ENCODE results near the gene SBNO1.
"Not testable (repeated sequence)": the region's sequence is repeated elsewhere in the genome, so short reads cannot be mapped to it uniquely, and the experiment has no call there.

SBNO1 gene

DNA sequence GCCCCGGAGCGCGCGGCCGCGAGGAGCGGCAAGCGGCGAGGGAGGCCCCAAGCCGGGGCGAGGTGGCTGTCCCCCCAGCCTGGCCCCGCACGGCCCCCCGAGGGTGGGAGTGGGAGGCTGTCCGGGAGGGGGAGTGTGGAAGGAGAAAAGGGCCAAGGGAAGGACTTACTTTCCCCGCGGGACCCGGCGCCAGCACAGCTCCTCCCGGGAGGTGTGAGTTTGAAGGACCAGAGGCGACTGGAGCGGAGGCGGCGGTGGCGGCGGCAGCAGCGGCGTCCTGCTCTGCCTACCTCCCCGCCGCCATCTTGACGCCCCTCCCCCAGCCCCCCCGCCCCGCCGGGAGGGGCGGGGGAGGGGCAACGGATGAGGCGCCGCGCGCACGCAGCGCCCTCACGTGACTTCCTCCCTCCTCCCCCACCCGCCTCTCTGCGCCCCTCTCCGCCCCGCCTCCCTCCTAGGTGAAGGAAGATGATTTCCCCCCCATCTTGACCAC lies at the start of gene SBNO1:
SBNO1 (minus strand) TSS at position 316 of the 493 bp plus-strand sequence. CDS start 14,406 bp downstream, outside the sequence.
- DNase-seq (ENCODE audit: low read depth in 2 of 2), result peak; percentile 74 to 80

DNA sequence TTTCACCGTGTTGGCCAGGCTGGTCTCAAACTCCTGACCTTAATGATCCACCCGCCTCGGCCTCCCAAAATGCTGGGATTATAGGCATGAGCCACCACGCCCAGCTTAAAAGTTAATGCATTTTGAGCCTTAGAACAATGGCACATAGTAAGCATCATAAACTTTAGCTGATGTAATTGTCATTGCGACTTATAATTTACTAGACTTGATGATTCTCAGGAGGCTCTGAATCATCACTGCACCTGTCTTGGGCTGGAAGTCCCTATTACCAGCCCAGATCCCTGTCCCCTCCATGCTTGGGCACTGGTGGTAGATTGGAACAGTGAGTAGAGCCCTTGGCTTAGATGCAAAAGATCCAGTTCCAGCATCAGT lies 45.4 kb upstream of the SBNO1 start:
- no peak for DNase-seq (ENCODE audit: low read depth in 2 of 2)

DNA sequence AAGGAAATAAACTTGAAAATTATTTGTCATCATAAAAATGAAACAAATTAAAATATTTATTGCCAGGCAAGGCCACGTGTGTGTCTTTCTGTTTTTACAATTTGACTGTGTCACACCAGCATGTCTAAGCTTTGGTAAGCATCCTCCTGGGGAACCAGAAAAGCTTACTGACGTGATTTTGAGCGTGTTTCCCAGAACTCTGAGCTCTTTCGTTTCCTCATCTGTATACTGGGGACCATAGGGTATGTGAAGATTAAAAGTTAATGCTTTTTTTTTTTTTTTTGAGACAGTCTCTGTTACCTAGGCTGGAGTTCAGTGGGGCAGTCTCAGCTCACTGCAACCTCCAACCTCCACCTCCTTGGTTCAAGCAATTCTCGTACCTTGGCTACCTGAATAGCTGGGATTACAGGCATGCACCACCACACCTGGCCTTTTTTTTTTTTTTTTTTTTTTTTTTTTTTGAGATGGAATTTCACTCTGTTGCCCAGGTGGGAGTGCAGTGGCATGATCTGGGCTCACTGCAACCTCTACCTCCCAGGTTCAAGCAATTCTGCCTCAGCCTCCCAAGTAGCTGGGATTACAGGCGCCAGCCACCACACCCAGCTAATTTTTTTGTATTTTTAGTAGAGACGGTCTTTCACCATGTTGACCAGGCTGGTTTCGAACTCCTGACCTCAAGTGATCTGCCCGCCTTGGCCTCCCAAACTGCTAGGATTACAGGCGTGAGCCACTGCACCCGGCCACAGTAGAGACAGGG lies 44.8 kb upstream of the SBNO1 start:
- DNase-seq (ENCODE audit: low read depth in 2 of 2), result not testable (repeated sequence)

DNA sequence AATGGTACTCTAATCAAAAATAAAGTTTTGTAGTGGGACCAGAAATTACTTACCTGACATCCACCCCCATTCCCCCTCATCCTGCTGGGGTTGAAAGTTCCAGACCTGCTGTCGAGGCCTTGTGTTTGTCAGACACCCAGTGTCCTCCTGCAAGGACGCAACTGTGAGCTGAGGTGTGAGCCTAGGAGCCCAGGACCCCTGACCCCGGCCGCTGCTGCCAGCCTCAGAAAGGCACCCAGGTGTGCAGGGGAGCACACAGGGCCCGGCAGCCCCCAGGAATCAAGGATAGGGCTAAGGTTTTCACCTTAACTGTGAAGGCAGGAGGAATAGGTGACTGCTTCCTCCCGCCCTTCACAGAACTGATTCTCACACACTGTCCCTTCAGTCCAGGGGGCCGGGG lies 44.0 kb upstream of the SBNO1 start:
- DNase-seq (ENCODE audit: low read depth in 2 of 2), result not testable (repeated sequence)

DNA sequence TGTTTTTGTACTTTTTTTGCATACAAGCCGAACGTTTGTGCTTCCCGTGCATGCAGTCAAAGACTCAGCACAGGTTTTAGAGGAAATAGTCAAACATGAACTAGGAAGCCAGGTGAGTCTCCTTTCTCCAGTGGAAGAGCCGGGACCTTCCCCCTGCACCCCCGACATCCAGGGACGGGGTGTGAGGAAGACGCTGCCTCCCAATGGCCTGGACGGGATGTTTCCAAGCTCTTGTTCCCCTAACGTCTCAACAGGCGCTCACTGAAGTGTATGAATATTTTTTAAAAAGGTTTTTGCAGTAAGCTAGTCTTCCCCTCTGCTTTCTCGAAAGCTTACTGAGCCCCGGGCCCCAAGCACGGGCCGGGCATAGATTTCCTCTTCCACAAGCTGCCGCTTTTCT lies 43.3 kb upstream of the SBNO1 start:
- not testable (repeated sequence) for DNase-seq (ENCODE audit: low read depth in 2 of 2)

DNA sequence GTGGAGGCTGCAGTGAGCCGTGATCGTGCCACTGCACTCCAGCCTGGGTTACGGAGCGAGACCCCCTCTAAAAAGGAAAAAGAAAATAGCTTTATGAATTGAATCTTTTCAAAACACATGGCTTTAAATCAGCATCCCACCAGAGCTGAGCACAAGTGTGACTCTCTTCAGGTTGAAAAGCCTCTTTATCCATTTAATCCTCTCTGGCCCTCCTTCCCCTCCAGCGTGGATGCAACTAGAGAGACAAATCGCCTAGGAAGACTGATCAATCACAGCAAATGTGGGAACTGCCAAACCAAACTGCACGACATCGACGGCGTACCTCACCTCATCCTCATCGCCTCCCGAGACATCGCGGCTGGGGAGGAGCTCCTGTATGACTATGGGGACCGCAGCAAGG lies 42.6 kb upstream of the SBNO1 start:
- not testable (repeated sequence) for DNase-seq (ENCODE audit: low read depth in 2 of 2)

DNA sequence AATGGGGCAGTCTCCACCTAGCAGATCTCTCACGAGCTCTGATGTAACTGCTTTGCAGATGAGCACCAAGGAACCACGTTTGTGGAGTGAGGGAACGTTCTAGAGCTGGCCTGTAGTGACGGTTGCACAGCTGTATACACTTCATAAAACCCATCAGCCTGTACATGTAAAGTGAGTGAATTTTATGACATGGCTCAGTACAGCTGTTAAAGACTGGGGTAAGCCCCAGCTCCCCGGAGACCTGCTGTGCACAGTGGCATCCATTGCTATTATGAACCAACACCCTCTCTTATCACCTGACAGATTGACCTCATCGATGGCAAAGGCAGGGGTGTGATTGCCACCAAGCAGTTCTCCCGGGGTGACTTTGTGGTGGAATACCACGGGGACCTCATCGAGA lies 39.9 kb upstream of the SBNO1 start:
- DNase-seq (ENCODE audit: low read depth in 2 of 2), result no peak

DNA sequence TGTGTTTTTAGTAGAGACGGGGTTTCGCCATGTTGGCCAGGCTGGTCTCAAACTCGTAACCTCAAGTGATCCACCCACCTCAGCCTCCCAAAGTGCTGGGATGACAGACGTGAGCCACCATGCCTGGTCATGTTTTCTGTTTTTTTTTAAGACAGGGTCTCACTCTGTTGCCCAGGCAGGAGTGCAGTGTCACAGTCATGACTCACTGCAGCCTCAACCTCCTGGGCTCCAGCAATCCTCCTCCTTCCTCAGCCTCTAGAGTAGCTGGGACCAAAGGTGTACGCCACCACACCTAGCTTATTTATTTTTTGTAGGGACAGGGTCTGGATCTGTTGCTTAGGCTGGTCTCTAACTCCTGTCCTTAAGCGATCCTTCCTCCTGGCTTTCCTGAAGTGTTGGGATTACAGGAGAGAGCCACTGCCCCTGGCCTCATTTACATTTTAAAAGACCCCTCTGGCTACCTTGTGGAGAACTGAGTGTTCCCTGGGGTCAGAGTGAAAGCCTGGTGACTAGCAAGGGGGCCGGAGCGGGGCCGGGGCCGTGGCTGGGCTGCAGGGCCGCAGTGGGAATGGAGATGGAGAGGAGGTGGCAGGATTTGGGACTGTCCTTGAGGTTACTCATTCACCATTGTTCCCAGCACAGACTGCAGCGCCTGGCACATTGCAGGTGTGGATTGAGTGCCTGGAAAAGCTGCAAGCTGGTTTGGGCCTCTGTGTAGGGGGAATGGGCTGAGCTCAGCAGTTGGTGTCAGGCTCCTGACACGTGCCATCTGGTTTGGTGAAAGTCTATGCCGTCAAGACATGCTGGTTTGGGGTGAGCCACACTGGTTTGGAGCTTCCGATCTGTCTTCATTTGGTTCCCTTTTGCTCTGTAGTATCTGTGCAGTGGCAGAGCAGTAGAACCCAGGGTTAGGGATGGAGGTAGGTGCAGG lies 37.4 kb upstream of the SBNO1 start:
- DNase-seq (ENCODE audit: low read depth in 2 of 2), result no peak

DNA sequence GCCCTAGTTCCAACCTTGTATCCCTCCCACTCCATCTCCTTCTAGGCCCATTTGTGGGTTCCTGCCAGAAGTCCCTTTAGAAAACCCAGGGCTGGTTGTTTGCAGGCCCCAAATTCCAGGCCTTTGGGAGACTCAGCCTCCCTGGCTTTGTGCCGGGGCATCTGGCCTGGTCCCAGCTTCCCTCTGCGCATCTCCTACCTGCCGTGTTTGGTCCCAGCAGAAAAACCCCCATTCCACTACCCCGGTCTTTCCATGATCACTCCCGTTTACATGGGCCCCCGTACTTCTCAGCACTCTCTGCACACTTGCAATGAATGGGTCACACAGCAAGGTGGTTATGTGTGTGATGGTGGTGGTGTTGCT lies 34.6 kb upstream of the SBNO1 start:
- no peak for DNase-seq (ENCODE audit: low read depth in 2 of 2)

DNA sequence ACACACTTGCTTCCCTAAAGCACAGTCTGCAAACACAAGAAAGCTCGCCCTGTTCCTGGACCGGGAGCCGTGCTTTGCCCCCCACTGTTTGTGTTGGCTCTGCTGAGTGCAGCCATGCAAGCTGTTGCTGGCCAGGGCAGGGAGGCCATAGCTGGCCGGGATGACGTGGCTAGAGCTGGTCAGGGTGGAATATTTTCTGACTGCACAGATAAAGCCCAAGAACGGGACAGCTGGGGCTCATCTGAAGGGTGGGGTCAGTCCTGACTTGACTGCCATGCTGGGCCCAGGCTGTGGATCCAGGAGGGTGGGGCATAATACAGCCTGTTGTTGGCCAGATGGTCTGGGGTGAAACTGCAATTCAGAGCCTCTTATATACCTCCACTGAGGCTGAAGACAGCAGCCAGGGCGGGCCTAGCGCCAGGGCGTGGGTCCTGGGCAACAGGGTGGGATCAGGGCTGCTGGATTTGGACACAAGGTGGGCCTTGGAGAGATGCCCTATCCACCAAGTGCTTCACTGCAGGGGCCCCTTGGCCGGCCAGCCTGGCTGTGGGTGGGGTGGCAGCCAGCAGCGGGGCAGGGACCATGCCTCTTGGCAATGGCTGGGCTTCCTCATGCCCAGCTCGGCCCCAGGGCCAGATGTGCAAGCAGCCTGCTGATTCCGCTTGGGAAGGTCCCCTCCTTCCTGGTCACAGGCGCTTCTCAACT lies 34.1 kb upstream of the SBNO1 start:
- no peak for DNase-seq (ENCODE audit: low read depth in 2 of 2)

DNA sequence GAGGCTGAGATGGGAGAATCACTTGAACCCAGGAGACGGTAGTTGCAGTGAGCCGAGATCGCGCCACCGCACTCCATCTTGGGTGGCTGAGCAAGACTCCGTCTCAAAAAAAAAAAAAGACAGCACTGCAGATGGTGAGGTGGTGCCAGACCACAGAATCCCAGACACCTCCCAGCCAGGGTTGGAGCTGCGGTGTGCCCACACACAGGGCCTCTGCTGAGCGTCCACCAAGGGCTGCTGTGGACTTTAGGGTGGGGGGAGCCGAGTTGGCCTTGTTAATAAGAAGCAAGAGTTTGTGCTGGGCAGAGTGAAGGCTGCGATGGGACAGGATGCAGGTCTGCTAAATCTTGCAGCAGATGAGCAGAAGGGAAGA lies 33.5 kb upstream of the SBNO1 start:
- no peak for DNase-seq (ENCODE audit: low read depth in 2 of 2)

DNA sequence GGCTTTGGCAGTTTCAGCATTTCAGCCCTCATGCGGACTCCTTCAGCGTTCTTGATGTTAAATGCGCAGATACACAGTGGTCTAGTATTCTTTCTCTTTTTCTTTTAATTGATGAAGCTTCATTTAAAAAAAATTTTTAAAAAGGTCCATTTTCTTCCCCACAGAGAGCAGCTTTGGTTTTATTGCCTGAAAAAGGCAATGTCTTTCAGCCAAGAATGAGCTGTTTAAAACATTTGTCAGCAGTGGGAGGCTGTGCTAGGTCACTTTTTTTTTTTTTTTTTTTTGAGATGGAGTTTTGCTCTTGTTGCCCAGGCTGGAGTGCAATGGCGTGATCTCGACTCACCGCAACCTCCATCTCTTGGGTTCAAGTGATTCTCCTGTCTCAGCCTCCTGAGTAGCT lies 32.8 kb upstream of the SBNO1 start:
- no peak for DNase-seq (ENCODE audit: low read depth in 2 of 2)

DNA sequence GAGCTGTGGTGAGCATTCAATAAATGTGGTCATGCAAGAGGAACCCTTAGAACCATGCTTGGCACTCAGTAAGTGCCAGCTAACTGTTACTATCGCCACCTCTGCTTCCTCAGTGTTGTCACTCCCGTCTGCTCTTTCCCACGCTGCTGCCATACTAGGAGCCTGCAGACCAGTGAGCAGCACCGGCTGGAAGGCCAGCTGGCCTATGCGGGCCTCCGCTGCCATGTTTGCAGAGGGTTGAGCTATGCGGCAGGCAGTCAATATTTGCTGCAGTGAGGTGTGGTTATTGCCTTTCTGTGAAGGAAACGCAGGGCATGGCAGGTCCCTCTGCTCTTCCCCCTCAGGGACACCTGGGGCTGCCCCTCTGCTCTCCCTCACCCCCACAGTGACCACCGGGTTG lies 32.3 kb upstream of the SBNO1 start:
- no peak for DNase-seq (ENCODE audit: low read depth in 2 of 2)

DNA sequence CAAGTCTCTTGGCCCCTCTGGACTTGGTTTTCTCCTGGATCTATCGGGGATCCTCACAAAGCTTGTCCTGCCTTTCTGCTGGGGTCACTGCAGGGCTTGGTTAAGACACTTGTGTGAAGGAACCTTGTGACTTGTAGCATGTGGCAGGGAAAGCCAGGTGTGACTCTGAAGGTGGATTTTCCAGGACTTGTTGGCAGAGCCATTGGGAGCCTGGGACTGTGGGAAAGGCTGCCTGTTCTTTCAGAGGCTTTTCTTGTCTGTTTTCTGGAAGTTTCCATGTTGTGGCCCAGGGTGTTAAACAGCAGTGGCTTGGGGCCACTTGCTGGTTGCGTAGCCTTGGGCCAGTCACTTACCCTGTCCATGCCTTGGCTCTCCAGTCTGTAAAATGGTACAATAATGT lies 31.9 kb upstream of the SBNO1 start:
- DNase-seq (ENCODE audit: low read depth in 2 of 2), result no peak

DNA sequence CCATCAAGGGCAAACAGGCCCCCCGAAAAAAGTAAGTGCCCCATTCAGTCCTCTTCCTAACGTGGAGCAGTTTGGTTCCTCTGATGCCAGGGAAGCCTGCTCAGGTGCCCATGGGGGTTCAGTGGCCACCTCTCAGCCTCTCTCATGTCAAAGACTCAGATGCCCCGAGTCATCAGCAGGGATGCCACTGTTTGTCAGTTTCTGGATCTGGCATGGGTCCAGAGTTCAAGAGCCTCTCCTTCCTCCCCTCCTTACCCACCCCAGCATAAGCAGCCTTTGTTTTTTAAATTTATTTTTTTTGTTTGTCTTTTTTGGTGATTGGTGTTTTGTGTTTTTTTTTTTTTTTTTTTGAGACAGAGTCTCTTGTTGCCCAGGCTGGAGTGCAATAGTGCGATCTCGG lies 30.6 kb upstream of the SBNO1 start:
- no peak for DNase-seq (ENCODE audit: low read depth in 2 of 2)

DNA sequence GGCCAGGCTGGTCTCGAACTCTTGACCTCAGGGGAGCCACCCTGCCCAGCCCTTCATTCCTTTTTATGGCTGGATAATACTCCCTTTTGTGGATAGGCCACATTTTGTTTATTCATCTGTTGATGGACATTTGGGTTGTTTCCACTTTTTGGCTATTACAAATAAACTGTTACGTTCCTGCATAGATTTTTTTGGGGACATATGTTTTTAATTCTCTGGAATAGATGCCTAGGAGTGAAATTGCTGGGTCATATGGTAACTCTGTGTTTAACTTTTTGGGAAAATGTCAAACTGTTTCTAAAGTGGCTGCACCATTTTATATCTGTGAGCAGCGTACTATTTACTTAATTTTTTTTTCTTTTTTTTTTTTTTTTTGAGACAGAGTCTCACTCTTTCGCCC lies 29.1 kb upstream of the SBNO1 start:
- no peak for DNase-seq (ENCODE audit: low read depth in 2 of 2)

DNA sequence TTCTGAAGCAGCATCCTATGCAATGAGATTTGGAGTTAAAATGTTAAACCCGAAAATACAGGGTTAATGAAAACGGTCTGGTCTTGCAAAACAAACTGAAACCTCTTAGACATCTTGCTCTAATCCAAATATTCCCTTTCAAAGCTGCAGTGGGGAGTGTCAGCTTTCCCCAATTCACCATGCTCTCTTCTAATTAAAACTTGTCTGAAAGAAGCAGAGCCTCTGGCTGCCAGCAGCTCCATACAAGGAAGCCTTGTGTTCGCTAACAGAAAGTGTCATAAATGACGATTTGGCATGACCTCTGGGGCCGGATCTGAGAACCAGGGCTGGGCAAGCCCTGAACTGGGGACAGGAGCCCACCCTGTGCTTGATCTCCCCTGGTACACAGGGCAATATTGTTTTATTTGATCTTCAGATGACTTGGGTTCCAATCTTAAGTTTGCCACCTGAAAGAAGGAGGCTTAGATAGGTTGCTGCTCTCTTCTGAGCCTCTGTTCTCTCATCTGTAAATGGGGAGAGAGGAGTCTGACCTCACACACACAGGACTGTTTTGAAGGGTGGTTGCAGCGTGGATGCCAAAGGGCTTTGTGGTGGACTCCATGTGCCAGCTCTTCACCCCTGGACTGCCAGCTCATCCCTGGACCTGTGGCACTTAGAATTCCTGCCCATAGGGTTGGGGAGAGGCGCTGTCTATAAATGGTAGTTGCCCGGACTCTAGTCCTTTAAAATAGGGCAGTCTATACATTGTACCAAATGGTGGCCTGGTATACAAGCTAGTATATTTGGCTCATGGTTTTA lies 27.1 kb upstream of the SBNO1 start:
- no peak for DNase-seq (ENCODE audit: low read depth in 2 of 2)

DNA sequence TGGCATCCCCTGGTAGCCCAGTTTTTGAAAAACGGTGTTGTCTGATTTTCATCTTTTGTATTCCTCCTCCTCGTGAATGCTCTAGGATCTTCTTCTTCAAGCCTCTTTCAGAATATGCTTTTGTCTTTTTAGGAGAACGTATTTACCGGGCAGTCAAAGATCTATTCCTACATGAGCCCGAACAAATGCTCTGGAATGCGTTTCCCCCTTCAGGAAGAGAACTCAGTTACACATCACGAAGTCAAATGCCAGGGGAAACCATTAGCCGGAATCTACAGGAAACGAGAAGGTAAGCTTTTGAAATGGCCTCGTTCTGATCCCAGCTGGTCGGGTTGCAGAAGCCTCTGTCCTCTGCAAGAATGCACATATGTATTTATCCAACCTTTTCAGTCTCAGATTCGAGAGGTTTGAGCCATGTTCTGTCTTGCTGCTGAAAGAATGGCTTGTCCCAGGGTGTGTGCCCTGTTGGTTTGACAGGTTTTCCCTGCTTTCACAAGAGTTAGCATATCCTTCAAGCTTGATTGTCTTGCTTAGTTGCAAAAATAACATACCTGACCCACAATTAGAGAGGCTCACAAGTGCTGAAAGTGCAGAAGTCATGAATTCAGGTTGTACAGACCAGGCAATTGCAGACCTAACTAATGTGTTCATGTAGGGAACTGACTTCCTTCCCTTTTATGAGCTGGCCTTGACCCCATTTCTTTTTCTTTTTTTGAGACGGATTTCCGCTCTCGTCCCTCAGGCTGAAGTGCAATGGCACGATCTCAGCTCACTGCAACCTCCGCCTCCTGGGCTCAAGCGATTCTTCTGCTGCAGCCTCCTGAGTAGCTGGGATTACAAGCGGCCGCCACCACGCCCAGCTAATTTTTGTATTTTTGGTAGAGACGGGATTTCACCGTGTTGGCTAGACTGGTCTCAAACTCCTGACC lies 26.1 kb upstream of the SBNO1 start:
- DNase-seq (ENCODE audit: low read depth in 2 of 2), result no peak

DNA sequence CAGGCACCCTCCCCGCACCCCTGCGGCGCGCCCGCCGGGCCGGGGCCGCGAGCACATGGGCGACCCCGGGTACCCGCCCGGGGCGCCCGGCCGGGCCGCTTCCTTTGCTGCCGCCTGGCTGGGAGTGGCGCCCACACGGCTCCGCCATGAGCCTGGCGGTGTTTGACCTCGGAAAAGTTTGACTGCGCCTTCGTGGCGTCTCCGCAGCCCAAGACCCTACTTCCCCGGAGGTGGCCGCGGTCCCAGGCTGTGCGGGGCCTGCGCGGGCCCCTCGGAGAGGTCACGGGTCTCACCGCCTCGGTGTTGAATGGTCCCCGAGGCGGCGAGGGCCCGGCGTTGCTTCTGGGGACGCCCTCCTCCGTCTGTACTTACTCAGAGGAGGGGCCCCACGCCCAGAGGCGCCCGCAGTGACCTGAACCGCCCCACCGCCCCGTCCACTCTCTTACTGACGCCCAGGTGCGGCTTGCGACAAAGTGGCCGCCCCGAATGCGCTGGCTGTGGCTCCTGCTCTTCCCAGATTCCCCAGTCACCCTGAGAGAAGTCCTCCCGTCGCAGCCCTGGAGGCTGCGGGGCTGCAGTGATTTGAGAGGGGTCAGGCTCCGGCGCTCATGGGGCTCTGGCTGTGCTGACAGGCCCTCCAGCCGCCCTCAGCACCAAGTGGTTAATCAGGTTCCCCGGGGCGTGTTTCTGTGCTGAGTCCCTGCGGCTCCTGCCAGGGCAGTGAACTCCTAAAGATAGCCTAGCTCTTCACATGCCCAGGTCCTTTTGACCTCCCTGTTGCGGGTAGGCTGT lies 25.1 kb upstream of the SBNO1 start:
- DNase-seq (ENCODE audit: low read depth in 2 of 2), result no peak

Measured in stimulated activated CD8-positive, alpha-beta memory T cell treated with anti-CD3 and anti-CD28 coated beads, Interleukin-7, amount 100 ng/mL, for 1 hour (primary cell).